Osteoblast (primary cell): Measurements from ENCODE around the gene GABBR2. TPM values are rescaled to one million over a fixed set of nuclear protein-coding genes. Genes with fewer than 3 reads are reported as not detected.

Source experiments
- DNase-seq: peaks from one replicate; pipeline ENCODE4 v3.0.0; 2011; ENCODE audit warnings: low spot score, mixed read lengths; ENCODE audit not compliant: insufficient read length; ENCODE audit errors: missing footprints
- H2AFZ ChIP-seq: 2 replicates; pipeline ENCODE4 v1.6.0; 2011; ENCODE audit warnings: mild to moderate bottlenecking, low read length
- H3K27ac ChIP-seq: 2 replicates; pipeline ENCODE4 v1.5.1; 2011; ENCODE audit warnings: mild to moderate bottlenecking, low read depth, low read length, moderate library complexity
- H3K27me3 ChIP-seq: 2 replicates; pipeline ENCODE4 v1.6.0; 2012; ENCODE audit warnings: mild to moderate bottlenecking, control low read depth, inconsistent platforms, low read length, moderate library complexity; ENCODE audit not compliant: insufficient read depth
- H3K36me3 ChIP-seq: 2 replicates; pipeline ENCODE4 v1.5.1; 2011; ENCODE audit warnings: mild to moderate bottlenecking, low read length, control low read depth, moderate library complexity; ENCODE audit not compliant: insufficient read depth
- H3K4me1 ChIP-seq: 2 replicates; pipeline ENCODE4 v1.5.1; 2011; ENCODE audit warnings: mild to moderate bottlenecking, low read length, control low read depth, moderate library complexity; ENCODE audit not compliant: insufficient read depth
- H3K4me2 ChIP-seq: 2 replicates; pipeline ENCODE4 v1.6.0; 2011; ENCODE audit warnings: mild to moderate bottlenecking, low read length; ENCODE audit not compliant: insufficient read depth
- H3K4me3 ChIP-seq: fragments of 200-600 bp; sonication (generic); 3 replicates; pipeline ENCODE4 v1.5.1; 2012; ENCODE audit warnings: mild to moderate bottlenecking, low read length, inconsistent platforms; ENCODE audit not compliant: insufficient read depth
- H3K79me2 ChIP-seq: 2 replicates; pipeline ENCODE4 v1.6.0; 2012; ENCODE audit warnings: mild to moderate bottlenecking, low read length, control low read depth, inconsistent platforms; ENCODE audit not compliant: insufficient read depth
- H3K9me3 ChIP-seq: 2 replicates; pipeline ENCODE4 v1.5.1; 2011; ENCODE audit warnings: low read depth, low read length, control low read depth
- H4K20me1 ChIP-seq: 2 replicates; pipeline ENCODE4 v1.6.0; 2012; ENCODE audit warnings: mild to moderate bottlenecking, low read length, control low read depth; ENCODE audit not compliant: insufficient read depth
- total RNA-seq: library from RNA; depleted of rRNA; stranded (reverse); fragments of >200 nt; gene quantifications from 2 replicates; pipeline ENCODE4 v1.2.3, GENCODE V29; 2012
- TF ChIP-seq, protein P1 (sequence below): IDR thresholded peaks from 2 replicates; pipeline ENCODE4 v1.5.1; 2011; ENCODE audit warnings: mild to moderate bottlenecking, low read depth, low read length, moderate library complexity; ENCODE audit errors: extremely low read depth

The GABBR2 gene
- total RNA-seq, 1 donor, result under 0.01 TPM

DNA sequence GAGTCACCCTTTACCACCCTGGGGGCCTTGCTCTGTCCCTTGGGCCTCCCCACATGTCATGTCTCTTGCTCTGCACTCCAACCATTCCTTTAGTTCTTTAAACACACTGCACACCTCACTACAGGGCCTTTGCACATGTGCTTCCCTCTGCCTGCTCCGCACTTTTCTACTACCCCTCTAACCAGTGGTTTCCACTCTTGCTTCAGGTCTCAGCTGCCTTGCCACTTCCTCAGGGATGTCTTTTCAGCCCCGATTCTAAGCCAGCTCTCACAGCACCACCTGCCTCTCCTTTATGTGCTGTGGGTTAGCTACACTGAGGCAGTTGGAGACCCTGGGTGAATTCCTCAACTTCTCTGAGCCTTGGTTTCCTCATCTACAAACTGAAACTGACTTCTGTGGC, 34.6 kb upstream of the GABBR2 start:
- no peak overlapping the region for H3K27ac ChIP-seq
- no peak for DNase-seq
- peaks cover 2% of the 10 kb centered on the region for H4K20me1 ChIP-seq
- H3K4me3 ChIP-seq, result no peak overlapping the region
- no peak overlapping the region for H2AFZ ChIP-seq
- H3K9me3 ChIP-seq, result no peaks in the 10 kb centered on the region
- TF ChIP-seq, protein P1, sequence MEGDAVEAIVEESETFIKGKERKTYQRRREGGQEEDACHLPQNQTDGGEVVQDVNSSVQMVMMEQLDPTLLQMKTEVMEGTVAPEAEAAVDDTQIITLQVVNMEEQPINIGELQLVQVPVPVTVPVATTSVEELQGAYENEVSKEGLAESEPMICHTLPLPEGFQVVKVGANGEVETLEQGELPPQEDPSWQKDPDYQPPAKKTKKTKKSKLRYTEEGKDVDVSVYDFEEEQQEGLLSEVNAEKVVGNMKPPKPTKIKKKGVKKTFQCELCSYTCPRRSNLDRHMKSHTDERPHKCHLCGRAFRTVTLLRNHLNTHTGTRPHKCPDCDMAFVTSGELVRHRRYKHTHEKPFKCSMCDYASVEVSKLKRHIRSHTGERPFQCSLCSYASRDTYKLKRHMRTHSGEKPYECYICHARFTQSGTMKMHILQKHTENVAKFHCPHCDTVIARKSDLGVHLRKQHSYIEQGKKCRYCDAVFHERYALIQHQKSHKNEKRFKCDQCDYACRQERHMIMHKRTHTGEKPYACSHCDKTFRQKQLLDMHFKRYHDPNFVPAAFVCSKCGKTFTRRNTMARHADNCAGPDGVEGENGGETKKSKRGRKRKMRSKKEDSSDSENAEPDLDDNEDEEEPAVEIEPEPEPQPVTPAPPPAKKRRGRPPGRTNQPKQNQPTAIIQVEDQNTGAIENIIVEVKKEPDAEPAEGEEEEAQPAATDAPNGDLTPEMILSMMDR, result no peak
- H3K36me3 ChIP-seq, result peaks cover under 1% of the 10 kb centered on the region
- no peak overlapping the region for H3K4me2 ChIP-seq
- peaks cover 7% of the 10 kb centered on the region for H3K4me1 ChIP-seq
- H3K79me2 ChIP-seq, result no peaks in the 10 kb centered on the region
- no peaks in the 10 kb centered on the region for H3K27me3 ChIP-seq

DNA sequence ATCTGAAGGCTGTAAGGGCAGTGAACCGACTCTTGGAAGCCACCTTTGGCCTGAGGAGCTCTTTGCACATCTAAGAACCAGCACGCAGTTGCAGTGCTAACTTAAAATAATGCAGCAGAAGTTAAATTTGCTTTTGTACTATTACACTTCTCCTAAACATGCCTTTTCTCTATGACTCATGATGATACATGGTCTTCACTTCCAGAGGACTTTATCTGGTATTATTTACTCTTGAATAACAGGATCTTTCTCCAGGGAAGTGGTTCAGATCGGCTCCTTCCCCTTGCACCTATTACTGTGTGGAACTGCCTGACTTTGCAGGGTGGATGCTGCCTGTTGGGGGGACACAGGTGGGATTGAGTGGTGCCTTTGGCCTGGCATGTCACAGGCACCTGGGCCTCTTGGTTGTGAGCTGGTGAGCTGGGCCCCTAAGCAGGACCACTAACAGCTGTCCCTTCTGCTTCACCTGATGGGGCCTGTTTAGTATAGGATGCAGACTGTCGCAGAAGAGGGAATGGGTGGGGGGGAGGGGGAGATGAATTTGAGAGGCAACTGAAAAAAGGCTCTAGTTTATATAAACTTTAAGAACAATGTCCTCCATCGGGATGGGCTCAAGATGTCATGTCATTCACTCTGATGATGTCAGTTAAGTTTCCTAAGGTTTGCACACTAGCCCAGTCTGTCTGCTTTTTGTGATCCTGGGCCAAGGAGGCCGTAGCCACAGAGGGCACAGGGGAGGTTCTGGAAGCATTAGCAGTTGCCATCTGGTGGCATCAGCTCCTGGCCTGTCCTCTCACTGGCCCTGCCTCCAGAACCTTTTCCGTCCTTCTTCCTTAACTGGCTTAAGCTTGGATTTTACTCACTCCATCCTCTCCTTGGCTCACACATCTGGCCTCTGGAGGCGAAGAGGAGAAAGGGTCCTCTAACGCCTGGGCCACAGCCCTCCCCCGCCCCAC, 33.9 kb upstream of the GABBR2 start:
- no peaks in the 10 kb centered on the region for H3K9me3 ChIP-seq
- DNase-seq, result peak; percentile 90
- no peaks in the 10 kb centered on the region for H3K79me2 ChIP-seq
- no peak overlapping the region for H3K4me2 ChIP-seq
- TF ChIP-seq, protein P1, result no peak
- H3K36me3 ChIP-seq, result no peaks in the 10 kb centered on the region
- H3K4me1 ChIP-seq, result peaks cover 7% of the 10 kb centered on the region
- no peaks in the 10 kb centered on the region for H3K27me3 ChIP-seq
- no peak overlapping the region for H3K4me3 ChIP-seq
- H3K27ac ChIP-seq, result no peak overlapping the region
- peaks cover 2% of the 10 kb centered on the region for H4K20me1 ChIP-seq
- H2AFZ ChIP-seq, result no peak overlapping the region

DNA sequence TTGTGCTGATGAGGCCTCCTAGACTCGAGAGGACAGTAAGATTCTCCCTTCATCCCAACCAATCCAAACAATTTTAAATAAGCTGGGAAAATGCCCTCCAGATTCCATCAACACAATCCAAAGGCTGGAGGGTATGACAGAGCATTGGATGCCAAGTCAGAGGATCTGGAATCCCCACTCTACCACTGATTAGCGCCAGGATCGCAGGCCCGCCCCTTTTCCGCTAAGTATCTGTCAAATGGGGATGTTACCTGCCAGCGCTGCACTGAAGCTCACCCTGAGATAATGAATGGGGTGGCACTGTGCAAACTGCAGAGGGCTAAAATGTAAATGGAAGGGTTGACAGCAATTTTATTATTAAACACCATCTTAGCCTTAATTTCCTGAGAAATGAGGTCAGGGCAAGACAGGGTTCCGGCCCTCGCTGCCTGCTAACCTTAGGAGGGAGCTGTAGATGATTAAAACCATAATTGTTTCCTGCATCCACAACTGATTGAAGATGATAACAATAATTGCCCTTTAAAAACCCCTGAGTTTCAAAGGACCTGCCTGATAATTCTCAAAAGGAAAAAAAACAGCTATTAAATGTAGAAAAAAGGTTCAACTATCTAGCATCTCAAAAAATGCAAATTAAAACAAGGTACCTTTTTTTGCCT, 31.6 kb upstream of the GABBR2 start:
- peaks cover 6% of the 10 kb centered on the region for H3K36me3 ChIP-seq
- no peaks in the 10 kb centered on the region for H3K9me3 ChIP-seq
- H3K79me2 ChIP-seq, result no peaks in the 10 kb centered on the region
- no peak overlapping the region for H3K4me3 ChIP-seq
- no peak for DNase-seq
- H3K4me1 ChIP-seq, result peaks cover 7% of the 10 kb centered on the region
- H2AFZ ChIP-seq, result no peak overlapping the region
- H3K27ac ChIP-seq, result no peak overlapping the region
- peaks cover 2% of the 10 kb centered on the region for H4K20me1 ChIP-seq
- TF ChIP-seq, protein P1, result no peak
- H3K27me3 ChIP-seq, result no peaks in the 10 kb centered on the region
- no peak overlapping the region for H3K4me2 ChIP-seq

DNA sequence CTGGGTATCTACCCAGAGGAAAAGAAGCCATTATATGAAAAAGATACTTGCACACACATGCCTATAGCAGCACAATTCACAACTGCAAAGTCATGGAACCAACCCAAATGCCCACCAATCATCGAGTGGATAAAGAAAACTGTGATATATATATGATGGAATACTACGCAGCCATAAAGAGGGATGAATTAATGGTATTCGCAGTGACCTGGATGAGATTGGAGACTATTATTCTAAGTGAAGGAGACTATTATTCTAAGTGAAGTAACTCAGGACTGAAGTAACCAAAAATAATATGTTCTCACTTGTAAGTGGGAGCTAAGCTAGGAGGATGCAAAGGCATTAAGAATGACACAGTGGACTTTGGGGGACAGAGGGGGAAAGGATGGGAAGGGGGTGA, 30.0 kb upstream of the GABBR2 start:
- no peak overlapping the region for H2AFZ ChIP-seq
- no peaks in the 10 kb centered on the region for H3K79me2 ChIP-seq
- peaks cover 6% of the 10 kb centered on the region for H3K36me3 ChIP-seq
- no peak for DNase-seq
- no peak overlapping the region for H3K27ac ChIP-seq
- peaks cover 2% of the 10 kb centered on the region for H4K20me1 ChIP-seq
- H3K4me1 ChIP-seq, result peaks cover 7% of the 10 kb centered on the region
- no peaks in the 10 kb centered on the region for H3K9me3 ChIP-seq
- no peak overlapping the region for H3K4me2 ChIP-seq
- TF ChIP-seq, protein P1, result no peak
- H3K4me3 ChIP-seq, result no peak overlapping the region
- no peaks in the 10 kb centered on the region for H3K27me3 ChIP-seq
